Measurements from ENCODE around the gene AKIP1.
"Not testable (repeated sequence)": the region's sequence is repeated elsewhere in the genome, so short reads cannot be mapped to it uniquely, and the experiment has no call there.

Gene AKIP1, protein sequence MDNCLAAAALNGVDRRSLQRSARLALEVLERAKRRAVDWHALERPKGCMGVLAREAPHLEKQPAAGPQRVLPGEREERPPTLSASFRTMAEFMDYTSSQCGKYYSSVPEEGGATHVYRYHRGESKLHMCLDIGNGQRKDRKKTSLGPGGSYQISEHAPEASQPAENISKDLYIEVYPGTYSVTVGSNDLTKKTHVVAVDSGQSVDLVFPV

DNA sequence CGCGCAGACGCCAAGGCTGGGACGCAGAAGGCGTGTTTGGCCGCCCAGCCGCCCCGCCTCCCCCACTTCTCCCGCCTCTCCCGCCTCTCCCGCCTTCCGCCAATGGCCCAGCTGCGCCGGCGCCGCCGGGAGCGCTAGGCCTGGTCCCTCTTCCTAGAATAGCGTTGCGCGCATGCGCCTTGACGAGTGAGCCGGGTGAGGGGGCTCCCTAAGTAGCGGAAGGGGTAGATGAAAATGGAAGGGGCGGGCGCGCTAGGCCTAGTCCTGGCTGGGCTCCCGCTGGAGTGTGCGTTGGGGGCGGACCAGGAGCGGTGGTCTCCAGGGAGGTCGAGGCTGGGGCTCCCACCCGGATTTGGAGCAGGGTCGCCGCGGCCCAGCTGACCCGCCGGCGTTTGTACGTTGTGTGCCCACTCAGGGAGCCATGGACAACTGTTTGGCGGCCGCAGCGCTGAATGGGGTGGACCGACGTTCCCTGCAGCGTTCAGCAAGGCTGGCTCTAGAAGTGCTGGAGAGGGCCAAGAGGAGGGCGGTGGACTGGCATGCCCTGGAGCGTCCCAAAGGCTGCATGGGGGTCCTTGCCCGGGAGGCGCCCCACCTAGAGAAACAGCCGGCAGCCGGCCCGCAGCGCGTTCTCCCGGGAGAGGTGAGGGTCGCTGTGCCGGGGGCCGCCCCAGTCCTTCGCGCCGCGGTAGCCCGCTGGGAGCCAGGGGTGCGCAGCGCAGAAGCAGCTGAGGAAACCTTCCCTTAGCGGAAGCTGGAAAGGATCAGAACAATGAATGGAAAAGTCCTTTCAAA lies at the start of gene AKIP1:
AKIP1 (plus strand) TSS at position 161 of the 795 bp plus-strand sequence; CDS start at position 422, 261 bp downstream.
- DNase-seq (ENCODE audit: low read depth, low spot score): peak; percentile 99

DNA sequence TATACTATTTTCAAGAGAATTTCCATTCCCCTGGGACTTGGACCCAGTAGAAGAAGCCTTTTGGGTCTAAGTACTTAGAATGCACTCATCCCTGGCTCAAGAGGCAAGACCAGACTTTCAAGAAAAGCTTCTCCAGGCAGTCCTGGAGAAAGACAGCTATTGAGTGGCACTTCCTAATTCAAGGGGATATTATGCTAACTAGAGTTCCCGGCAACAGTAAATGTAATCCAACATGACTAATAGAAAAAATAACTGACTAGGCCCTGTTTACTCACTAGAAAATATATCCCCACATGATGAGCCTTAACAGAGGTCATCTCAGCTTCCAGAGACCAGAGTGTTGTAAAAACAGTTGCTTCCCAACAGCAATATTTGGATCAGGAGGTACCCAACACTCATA lies 47.2 kb upstream of the AKIP1 start:
- DNase-seq (ENCODE audit: low read depth, low spot score): peak; percentile 61

DNA sequence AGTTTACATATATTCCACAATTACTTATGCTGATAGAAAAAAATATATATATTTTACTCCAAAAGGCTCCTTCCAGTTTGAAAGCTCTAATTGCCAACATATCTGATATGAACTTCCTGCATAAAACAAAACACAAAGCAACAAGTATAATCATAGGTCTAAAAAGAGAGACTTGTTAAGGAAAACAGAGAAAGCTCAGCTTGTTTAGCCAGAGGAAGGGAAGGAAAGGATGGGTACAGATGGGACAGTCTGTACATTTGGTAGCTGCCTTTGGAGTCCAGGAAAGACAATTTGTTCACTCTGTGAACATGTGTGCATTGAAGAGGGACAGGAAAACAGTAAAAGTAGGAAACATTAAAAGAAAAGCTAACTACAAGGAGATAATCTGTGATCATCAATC lies 45.7 kb upstream of the AKIP1 start:
- DNase-seq (ENCODE audit: low read depth, low spot score): no peak

DNA sequence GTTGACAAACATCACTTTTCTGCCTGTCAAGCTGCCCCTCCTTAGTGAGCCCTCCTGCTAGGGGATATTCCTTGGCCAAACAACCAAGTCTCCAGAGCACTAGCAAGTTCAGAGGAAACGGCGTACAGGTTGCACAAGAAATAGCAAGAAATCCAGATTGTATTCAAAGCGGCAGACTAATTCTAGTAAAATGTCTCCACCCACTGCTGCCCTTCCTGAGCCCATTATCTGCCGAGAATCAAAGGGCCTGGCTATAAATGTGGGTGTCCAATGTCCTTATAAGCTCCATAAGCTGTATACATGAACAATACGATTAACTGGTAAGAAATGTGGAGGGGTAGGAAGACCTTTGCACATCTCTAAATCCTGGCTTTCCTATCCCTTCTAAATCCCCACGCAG lies 44.0 kb upstream of the AKIP1 start:
- DNase-seq (ENCODE audit: low read depth, low spot score): peak; percentile 8

DNA sequence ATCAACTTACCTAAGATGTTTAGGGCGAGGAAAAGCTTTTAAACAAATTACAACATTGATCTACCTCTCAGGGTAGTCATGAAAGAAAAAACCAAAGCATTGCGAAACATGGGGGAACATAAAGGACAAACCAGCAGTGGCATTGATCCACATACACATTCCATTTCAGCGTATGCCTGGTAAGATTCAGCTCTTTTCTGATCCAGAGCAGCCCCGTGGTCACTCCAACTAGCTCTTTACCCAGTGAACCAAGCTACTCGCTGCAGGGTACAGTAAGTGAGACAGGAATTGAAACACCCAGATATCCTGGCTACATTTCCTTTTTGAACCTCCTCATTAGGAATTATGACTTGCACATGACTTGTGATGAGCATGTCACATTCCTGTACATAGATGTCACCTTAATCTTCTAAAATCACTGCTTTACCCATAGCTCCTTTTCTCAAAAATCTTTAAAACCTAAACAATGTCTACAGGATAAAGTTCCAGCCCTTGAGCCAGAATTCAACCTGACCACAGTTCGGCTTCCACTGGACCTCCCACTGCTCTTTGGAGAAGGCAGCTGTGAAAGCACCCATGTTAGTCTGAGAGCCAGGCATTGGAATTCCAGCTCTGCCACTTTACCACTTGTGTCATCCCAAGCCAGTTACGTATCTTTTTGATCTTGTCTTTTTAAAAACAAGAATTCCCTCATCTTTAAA lies 42.9 kb upstream of the AKIP1 start:
- DNase-seq (ENCODE audit: low read depth, low spot score): peak; percentile 55

DNA sequence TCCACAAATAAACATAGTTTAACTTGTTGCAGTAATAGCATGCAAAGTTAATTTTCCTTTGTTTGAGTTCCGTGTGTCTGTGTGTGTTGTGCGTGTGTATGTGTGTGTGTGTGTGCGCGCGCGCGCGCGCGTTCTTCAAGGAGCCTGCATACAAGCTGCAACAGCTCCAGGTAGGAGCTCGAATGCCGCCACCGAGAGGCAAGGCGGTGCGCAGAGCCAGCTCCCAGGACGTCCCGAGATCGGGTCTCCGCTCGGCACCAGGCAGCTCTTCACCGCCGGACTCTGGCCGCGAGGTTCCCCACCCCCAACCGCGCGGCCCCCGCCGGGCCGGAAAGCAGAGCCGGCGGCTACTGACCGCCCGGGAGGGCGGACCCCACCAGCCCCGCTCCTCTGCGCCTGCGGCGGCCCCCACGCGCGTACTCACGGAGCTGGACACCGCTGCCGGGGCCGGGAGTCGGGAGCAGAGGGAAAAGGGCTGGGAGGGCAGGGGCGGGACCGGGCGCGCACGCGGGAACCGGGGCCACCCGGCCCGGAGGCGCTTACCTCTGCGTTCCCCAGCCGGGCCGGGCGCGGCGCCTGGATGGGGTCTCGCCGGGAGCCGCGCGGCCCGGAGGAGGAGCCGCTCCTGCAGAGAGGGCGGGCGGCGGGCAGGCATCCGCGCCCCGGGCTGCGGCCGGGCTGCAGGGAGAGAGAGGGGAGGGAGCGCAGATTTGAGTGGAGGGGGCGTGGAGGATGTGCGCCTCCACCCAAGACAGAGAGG lies 40.4 kb upstream of the AKIP1 start:
- DNase-seq (ENCODE audit: low read depth, low spot score): peak; percentile 87

DNA sequence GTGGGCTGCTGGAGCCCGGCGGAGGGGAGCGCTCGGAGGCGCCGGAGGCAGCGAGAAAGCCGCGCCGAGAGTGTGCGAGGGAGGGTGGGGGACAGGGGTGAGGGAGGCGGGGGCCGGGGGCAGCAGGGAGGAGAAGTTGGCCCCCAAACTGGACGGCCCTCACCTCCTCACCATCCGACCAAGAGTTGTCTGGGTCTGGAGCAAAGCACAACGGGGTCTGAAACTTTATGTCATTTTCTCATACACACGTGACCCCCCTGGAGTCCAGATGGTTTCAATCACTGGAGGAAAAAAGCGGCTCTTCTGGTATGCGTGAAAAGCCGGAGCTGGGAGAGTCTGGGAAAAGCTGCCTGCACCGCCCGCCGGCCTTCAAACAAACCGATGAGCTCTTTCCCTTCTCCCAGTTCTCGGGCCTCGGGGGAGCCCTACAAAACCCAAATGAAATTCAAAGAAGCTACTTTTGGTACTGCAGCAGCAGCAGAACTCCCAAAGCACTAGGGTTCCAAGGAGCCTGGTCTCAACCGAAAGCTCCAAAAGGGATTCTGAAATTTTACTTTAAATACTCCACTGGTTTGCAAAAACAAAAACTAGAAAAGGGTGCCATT lies 39.7 kb upstream of the AKIP1 start:
- peak; percentile 91 for DNase-seq (ENCODE audit: low read depth, low spot score)

DNA sequence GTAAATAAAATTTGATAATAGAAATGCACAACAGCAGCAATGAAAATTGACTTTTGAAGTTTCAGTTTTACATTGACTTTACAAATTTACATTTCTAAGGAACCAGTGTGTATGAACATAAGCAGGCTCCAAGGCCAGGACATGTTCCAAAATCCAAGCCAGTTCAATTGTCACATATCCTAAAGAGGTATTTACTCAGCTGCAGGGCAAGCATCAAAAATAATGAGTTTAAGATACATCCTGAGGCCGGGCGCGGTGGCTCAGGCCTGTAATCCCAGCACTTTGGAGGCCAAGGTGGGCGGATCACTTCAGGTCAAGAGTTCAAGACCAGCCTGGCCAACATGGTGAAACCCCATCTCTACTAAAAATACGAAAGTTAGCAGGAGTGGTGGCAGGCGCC lies 39.0 kb upstream of the AKIP1 start:
- no peak for DNase-seq (ENCODE audit: low read depth, low spot score)

DNA sequence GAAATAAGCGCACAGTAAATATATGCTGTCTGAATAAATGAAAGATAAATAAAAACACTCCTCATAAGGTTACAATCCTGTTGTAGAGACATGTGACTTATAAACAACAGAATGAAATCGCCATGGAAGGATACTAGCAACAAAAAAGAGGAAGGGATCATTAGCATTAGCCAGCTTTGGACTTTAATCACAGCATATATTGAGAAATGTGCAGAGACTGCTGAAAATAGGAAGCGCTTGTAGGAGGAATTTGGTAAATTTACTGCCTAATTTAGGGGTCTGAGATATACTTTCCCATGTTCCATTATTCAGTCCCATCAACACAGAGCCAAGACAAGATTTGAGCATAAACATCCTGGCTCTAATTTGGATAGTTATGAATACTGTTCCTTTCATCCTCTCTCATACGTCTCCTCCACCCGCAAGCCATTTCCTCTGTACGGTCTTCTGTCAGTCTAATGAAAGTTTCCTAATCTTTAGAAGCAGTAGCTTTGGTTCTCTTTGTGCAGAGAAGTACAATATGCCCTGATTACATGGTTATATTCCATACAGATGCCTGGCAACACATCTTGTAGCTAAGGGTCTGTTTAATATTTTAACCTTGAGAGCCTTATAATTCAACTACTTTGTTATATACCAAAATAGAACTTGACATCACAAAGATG lies 37.1 kb upstream of the AKIP1 start:
- no peak for DNase-seq (ENCODE audit: low read depth, low spot score)

DNA sequence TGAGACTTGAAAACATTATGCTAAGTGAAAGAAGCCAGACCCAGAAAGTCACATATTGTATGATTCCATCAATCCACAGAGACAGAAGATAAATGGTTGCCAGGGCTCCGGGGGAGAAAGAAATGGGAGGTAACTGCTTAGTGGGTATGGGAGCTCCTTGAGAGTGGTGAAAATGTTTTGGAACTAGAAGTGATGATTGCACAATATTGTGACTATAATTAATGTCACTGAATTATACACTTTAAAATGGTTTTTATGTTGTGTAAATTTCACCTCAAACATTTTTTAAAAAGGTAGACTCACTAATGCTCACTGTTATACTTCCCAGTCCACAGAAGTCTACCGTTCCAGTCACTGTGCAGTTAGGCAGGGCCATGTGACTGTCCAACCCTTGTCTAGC lies 32.2 kb upstream of the AKIP1 start:
- no peak for DNase-seq (ENCODE audit: low read depth, low spot score)

DNA sequence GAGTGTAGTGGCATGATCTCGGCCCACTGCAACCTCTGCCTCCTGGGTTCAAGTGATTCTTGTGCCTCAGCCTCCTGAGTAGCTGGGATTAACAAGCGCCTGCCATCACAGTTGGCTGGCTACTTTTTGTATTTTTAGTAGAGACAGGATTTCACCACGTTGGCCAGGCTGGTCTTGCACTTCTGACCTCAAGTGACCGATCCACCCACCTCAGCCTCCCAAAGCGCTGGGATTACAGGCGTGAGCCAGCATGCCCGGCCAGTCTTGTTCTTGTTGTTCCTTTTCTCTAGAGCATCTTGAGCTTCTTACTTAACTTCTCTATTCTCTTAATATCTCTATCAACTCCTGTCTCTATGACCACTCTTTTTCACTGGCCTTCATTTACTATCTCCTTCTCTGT lies 29.4 kb upstream of the AKIP1 start:
- not testable (repeated sequence) for DNase-seq (ENCODE audit: low read depth, low spot score)

DNA sequence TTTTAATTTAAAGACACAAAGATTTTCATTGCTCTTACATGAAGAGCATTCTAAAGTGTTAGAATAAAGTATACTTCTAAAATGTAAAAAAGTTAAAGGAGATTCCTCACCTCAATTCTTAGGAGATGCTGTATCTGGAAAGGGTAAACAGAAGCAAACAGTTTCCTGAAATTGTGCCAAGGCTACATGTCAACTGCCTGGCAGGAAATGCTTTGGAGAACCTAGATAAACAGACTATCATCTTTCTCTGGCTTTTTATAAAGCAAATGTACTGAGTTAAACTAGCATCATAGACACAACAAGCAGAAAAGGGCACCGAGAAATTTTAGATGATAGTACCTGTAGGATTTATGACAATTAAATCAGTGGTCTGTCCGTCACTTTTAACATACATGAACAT lies 24.7 kb upstream of the AKIP1 start:
- no peak for DNase-seq (ENCODE audit: low read depth, low spot score)

DNA sequence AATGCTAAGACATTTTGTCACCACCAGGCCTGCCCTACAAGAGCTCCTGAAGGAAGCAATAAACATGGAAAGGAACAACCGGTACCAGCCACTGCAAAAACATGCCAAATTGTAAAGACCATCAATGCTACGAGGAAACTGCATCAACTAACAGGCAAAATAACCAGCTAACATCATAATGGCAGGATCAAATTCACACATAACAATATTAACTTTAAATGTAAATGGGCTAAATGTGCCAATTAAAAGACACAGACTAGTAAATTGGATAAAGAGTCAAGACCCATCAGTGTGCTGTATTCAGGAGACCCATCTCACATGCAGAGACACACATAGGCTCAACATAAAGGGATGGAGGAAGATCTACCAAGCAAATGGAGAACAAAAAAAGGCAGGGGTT lies 19.8 kb upstream of the AKIP1 start:
- DNase-seq (ENCODE audit: low read depth, low spot score): not testable (repeated sequence)

DNA sequence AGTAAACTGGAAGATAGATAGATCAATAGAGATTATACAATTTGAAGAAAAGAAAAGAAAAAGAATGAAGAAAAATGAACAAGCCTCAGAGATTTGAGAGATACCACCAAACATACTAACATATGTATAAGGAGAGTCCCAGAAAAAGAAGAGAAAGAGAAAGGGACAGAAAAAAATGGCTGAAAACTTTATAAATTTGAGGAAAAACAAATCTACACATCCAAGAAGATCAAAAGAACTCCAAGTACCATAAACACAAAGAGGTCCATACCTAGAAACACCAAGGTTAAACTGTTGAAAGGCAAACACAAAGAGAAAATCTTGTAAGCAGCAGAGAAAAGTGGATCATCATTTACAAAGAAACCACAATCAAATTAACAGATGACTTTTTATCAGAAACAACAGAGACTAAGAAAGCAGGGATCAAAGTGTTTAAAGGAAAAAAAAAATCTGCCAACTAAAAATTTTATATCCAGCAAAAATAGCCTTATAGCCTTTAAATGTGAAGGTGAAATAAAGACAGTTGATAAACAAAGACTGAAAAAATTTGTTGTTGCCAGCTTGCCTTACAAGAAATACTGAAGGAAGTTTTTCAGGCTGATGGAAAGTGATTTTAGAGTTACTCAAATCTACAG lies 11.8 kb upstream of the AKIP1 start:
- DNase-seq (ENCODE audit: low read depth, low spot score): no peak

DNA sequence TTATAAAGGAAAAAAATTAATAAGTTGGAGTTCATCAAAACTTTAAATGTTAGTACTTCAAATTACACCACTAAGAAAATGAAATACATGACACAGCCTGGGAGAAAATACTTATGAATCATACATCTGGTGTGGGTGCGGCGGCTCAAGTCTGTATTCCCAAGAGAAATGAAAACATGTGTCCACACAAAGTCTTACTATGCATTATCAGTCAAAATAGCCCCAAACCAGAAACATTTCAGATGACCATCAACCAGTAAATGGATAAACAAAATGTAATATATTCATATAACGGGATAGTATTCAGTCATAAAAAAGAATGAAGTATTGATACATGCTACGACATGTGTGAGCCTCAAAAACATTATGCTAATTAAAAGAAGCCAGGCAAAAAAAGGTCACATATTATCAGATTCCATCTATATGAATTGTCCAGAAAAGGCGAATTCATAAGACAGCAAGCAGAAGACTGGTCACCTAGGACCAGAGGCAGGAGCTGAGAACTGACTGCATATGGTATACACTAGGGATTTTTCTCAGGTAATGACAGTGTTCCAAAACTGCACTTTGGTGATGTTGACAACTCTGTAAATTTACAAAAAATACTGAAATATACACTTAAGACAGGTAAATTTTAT lies 5.3 kb upstream of the AKIP1 start:
- DNase-seq (ENCODE audit: low read depth, low spot score): peak; percentile 47

DNA sequence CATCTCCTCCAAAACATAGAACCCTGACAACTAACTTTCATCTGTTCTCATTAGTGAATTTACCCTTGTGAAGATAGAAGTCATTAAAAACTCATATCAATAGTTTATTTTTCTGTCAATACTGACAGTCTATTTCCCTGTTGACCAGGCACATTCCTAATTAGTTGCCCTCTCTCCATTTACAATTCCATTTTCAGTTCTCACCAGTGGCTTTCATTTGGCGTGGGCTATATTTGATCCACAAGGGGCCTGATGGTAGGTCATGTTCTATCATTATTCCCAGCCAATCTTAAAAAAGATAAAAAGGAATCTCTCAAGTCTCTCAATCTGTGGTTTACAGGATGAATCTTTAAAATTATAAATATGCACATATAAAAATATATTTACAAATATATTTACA lies 3.9 kb upstream of the AKIP1 start:
- DNase-seq (ENCODE audit: low read depth, low spot score): no peak

DNA sequence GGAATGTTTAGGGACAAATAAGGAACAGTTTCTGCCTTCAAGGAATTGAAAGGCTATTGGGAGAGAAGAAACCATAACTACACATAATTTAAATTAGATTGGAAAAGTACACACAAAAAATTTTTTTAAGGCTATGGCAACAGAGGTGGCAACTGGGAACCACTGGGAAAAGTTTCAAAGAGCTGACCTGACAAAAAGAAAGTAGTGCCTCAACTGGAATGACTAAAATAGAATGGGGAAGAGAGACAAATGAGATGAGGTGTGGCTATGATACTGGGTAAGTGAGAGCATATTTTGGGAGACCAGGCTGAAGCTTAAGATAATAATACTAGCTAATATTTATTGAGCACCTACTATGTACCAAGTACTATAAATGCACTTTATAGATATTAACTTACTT lies 2.9 kb upstream of the AKIP1 start:
- DNase-seq (ENCODE audit: low read depth, low spot score): no peak

DNA sequence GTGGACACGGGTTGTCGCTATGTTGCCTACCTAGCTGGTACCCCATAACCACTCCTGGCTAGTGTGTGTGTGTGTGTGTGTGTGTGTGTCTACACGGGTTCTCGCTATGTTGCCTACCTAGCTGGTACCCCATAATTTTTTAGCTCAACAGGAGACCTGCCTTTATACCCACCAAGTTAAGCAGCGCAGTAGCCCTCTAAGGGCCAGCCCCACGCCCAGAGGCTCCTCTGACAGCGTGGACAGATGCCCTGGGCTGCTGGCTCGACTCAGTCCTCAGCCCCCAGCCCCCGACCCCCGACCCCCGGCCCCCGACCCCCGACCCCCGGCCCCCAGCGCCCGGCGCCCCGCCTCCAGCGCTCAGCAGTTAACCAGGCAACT lies 351 bp upstream of the AKIP1 start:
- DNase-seq (ENCODE audit: low read depth, low spot score): no peak

DNA sequence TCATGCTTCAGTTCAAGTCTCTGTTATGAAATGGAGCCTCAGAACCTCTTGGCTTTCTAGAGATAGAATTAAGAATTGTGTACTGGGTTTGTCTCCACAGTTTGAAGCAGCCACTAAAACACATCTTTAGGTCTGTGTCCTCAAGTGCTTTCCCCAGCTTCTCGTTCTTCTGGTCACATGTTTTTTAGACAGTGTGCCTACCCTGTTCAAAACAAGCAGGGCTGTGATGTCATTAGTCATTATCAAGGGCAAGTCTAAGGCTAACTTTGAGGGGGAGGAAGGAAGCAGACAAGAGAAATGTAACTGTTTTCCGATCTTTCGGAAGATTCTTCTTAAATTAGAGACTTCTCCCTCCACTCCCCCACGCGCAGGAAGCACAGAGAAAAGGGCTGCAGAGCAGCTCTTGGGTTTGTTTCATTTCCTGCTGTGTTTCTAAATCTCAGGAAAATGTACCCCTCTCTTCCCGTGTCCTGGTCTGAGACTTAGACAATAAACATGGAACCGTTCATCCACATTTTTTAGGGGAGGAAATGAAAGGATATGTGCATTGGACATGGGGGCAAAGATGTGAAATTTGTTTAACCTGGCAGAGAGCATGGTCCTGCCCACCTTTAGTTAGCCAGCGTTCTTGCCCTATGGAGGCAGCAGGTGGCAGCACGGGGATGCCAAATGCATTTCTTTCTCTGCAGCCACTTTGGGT lies 3.1 kb downstream of the AKIP1 start:
- DNase-seq (ENCODE audit: low read depth, low spot score): peak; percentile 72

DNA sequence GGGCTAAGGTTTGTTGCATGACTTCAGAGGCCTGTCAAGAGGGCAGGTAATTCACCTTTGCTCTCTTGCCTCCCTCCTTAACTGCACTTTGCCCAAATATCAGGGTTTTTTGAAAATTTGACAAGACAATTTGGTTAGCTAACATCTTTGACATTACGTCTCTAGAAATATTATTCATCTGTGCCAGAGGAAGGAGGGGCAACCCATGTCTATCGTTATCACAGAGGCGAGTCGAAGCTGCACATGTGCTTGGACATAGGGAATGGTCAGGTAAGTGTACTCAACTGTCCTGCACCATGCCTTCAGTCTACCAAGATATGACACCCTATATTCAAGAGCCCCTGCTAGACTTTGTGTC lies 3.7 kb downstream of the AKIP1 start:
- DNase-seq (ENCODE audit: low read depth, low spot score): no peak
